Measurements from ENCODE around the gene HAPLN2. TPM values are rescaled to one million over a fixed set of nuclear protein-coding genes. Genes with fewer than 3 reads are reported as not detected.
"Not testable (repeated sequence)": the region's sequence is repeated elsewhere in the genome, so short reads cannot be mapped to it uniquely, and the experiment has no call there.

The HAPLN2 gene
- total RNA-seq, 2 donors from 2014 or later = 0.30 to 1.5 TPM

DNA sequence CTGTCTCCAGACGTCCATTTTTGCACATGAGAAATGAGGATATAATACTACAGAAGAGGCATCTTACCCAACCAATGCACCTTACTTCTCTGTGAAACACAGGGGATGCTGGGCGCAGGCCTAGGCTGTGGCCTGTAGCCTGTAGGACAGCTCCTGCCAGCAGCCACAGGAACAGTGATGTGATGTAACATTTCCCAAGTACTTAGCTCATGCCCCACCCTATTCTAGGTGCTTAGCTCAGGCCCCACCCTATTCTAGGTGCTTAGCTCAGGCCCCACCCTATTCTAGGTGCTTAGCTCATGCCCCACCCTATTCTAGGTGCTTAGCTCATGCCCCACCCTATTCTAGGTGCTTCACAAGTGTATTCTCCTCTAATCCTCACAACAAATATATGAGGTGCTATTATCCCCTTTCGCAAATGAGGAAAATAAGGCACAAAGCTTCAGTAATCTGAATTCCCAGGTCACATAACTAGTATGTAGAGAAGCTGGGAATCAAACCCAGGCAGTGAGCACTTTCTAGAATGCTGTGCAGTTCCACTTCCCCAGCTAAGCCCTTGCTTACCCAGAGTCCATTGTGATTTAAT is 32.2 kb upstream of the HAPLN2 start:
- Mint-ChIP-seq H3K4me3 (no peak overlapping the region), H3K36me3 (ENCODE audit: low read depth) (no peaks in the 10 kb centered on the region), H3K27ac (no peak overlapping the region), H3K4me1 (no peaks in the 10 kb centered on the region), H3K9me3 (no peaks in the 10 kb centered on the region), H3K27me3 (no peaks in the 10 kb centered on the region)
- no peak for ATAC-seq (replicated peaks)

DNA sequence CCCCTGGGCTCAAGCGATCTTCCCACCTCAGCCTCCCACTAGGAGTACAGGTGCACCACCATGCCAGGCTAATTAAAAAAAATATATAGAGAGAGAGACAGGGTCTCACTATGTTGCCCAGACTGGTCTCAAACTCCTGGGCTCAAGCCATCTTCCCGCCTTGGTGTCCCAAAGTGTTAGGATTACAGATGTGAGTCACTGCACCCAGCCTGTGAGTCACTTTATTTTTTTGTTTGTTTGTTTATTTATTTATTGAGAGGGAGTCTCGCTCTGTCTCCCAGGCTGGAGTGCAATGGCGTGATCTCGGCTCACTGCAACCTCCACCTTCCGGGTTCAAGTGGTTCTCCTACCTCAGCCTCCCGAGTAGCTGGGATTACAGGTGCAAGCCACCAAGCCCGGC is 31.3 kb upstream of the HAPLN2 start:
- not testable (repeated sequence) for H3K4me1 Mint-ChIP-seq; H3K27ac Mint-ChIP-seq; H3K36me3 Mint-ChIP-seq (ENCODE audit: low read depth); H3K4me3 Mint-ChIP-seq; H3K27me3 Mint-ChIP-seq; H3K9me3 Mint-ChIP-seq; ATAC-seq (replicated peaks)

DNA sequence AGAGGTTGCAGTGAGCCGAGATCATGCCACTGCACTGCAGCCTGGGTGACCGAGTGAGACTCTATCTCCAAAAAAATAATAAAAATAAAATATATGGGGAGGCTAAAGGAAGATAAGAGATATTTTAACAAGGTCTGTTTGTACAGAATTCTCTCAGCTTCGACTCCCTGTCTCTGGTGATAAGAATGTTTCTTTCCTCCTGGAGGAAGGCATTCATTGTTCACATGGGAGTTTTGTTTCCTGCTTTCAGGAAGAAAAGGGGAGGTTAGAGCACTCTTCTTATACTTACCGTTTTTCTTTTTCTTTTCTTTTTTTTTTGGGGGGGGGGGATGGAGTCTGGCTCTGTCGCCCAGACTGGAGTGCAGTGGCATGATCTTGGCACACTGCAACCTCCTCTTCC is 29.7 kb upstream of the HAPLN2 start:
- H3K27ac Mint-ChIP-seq = no peak overlapping the region
- no peak for ATAC-seq (replicated peaks)
- no peaks in the 10 kb centered on the region for H3K4me1 Mint-ChIP-seq
- H3K36me3 Mint-ChIP-seq (ENCODE audit: low read depth) = peaks cover 17% of the 10 kb centered on the region
- no peaks in the 10 kb centered on the region for H3K27me3 Mint-ChIP-seq
- no peak overlapping the region for H3K4me3 Mint-ChIP-seq
- H3K9me3 Mint-ChIP-seq = no peaks in the 10 kb centered on the region

DNA sequence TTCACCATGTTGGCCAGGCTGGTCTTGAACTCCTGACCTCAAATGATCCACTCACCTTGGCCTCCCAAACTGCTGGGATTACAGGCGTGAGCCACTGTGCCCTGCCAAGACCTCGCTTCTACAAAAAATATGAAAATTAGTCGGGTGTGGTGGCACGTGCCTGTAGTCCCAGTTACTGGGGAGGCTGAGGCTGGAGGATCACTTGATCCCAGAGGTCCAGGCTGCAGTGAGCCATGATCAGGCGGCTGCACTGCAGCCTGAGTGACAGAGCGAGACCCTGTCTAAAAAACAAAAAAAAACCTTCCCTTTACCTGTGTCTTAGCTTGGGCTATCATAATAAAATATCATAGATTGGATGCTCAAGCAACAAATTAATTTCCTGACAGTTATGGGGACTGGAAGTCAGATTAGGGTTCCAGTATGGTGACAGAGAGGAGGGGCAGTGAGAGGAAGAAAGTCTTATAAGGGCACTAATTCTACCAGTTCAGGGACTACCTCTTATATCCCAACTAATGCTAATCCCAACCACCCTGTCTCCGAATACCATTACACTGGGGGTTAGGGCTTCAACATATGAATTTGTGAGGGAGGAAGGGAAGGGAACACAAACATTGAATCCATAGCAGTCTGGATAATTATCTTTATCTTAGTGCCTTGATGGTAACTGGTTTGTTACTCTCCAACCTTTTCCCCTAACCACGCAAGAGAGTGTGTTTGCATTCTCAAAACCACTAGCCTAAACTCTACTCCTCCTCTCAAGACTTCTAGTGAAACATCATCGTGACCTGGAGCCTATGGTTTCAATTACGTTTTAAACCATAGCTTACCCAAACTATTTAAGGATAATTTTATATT is 28.7 kb upstream of the HAPLN2 start:
- Mint-ChIP-seq H3K36me3 (ENCODE audit: low read depth) (peaks cover 27% of the 10 kb centered on the region), H3K9me3 (no peaks in the 10 kb centered on the region), H3K27ac (peak overlapping the region; percentile 87), H3K4me3 (peak overlapping the region; percentile 83), H3K4me1 (peaks cover 6% of the 10 kb centered on the region), H3K27me3 (no peaks in the 10 kb centered on the region)
- no peak for ATAC-seq (replicated peaks)

DNA sequence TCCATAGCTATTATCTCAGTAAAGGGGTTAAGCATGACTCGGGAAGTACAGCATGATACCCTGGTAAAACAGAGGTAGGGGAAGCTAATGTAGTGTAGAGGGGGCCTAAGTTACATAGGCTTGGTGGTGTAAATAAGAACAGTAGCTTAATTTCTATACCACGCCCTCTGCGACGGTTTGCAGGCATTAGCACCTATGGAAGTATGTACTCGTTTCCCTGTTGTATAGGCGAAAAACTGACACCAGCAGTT is 28.1 kb upstream of the HAPLN2 start:
- peaks cover 33% of the 10 kb centered on the region for H3K36me3 Mint-ChIP-seq (ENCODE audit: low read depth)
- peak overlapping the region; percentile 87 for H3K27ac Mint-ChIP-seq
- no peaks in the 10 kb centered on the region for H3K27me3 Mint-ChIP-seq
- ATAC-seq (replicated peaks) = no peak
- no peaks in the 10 kb centered on the region for H3K9me3 Mint-ChIP-seq
- peak overlapping the region; percentile 83 for H3K4me3 Mint-ChIP-seq
- H3K4me1 Mint-ChIP-seq = peaks cover 7% of the 10 kb centered on the region

DNA sequence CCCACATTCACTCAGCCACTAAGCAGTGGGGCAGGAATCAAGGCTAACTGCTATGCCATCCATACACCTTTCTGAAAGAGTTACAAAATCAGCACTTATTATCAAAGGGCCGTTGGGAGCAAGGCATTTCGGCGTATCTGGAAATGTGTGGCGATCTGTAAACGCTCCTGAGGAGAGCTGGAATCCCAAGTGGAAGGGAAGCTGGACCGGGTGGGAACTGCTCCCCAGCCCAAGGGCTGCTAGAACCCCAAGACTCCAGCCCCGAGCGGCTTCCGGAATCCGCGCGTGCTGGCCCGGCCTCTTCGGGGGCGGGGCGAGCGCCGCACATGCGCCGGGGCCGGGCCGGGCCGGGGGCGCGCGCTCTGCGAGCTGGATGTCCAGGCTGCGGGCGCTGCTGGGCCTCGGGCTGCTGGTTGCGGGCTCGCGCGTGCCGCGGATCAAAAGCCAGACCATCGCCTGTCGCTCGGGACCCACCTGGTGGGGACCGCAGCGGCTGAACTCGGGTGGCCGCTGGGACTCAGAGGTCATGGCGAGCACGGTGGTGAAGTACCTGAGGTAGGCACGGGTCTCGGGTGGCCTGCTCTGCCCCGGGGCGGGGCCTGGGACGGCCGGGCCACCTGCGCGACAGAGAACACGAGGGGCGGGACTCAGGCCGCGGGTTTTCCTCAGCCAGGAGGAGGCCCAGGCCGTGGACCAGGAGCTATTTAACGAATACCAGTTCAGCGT is 27.6 kb upstream of the HAPLN2 start, which contains the start of gene NAXE:
TSS of gene NAXE (plus strand) at position 345 of the 726 bp plus-strand sequence. CDS start at position 374, 29 bp downstream.
- no peaks in the 10 kb centered on the region for H3K9me3 Mint-ChIP-seq

GRCh38 chr1:156592158-156592909 is 26.9 kb upstream of the HAPLN2 start:
- peak overlapping the region; percentile 87 for H3K27ac Mint-ChIP-seq
- H3K4me1 Mint-ChIP-seq = peaks cover 7% of the 10 kb centered on the region
- H3K9me3 Mint-ChIP-seq = no peaks in the 10 kb centered on the region
- H3K27me3 Mint-ChIP-seq = no peaks in the 10 kb centered on the region
- H3K4me3 Mint-ChIP-seq = peak overlapping the region; percentile 83
- peaks cover 45% of the 10 kb centered on the region for H3K36me3 Mint-ChIP-seq (ENCODE audit: low read depth)
- ATAC-seq (replicated peaks) = no peak

More for the DNA sequence above, 27.6 kb upstream of the HAPLN2 start, which contains the start of gene NAXE:
- ATAC-seq (replicated peaks) = peak; percentile 98
- peak within 1 kb of the TSS; percentile 87 for H3K27ac Mint-ChIP-seq
- peak within 1 kb of the TSS; percentile 83 for H3K4me3 Mint-ChIP-seq
- H3K27me3 Mint-ChIP-seq = no peaks in the 10 kb centered on the region
- peaks cover 7% of the 10 kb centered on the region for H3K4me1 Mint-ChIP-seq
- peaks cover 38% of the 10 kb centered on the region for H3K36me3 Mint-ChIP-seq (ENCODE audit: low read depth)

GRCh38 chr1:156592910-156593660 is 26.1 kb upstream of the HAPLN2 start:
- H3K27me3 Mint-ChIP-seq = no peaks in the 10 kb centered on the region
- peaks cover 7% of the 10 kb centered on the region for H3K4me1 Mint-ChIP-seq
- ATAC-seq (replicated peaks) = no peak
- H3K9me3 Mint-ChIP-seq = no peaks in the 10 kb centered on the region
- peaks cover 52% of the 10 kb centered on the region for H3K36me3 Mint-ChIP-seq (ENCODE audit: low read depth)
- H3K4me3 Mint-ChIP-seq = peak overlapping the region; percentile 83
- H3K27ac Mint-ChIP-seq = peak overlapping the region; percentile 87

DNA sequence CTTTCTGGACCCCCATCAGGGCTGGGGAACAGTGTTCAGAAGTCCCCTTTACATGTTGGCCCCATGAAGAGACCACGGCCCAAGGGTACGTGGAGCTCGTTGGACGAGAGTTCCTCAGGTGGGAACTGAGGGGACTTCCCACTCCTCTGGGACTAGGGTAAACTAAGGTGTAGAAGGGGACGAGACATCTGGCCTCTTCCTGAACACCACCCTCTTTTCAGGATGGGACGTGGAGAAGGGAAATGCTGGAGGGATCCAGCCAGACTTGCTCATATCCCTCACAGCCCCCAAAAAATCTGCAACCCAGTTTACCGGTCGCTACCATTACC is 25.6 kb upstream of the HAPLN2 start:
- peaks cover 8% of the 10 kb centered on the region for H3K4me1 Mint-ChIP-seq
- no peak for ATAC-seq (replicated peaks)
- no peaks in the 10 kb centered on the region for H3K9me3 Mint-ChIP-seq
- no peak overlapping the region for H3K4me3 Mint-ChIP-seq
- no peaks in the 10 kb centered on the region for H3K27me3 Mint-ChIP-seq
- no peak overlapping the region for H3K27ac Mint-ChIP-seq
- peaks cover 58% of the 10 kb centered on the region for H3K36me3 Mint-ChIP-seq (ENCODE audit: low read depth)

GRCh38 chr1:156594190-156594589 is 25.0 kb upstream of the HAPLN2 start:
- peaks cover 64% of the 10 kb centered on the region for H3K36me3 Mint-ChIP-seq (ENCODE audit: low read depth)
- ATAC-seq (replicated peaks) = no peak
- no peaks in the 10 kb centered on the region for H3K27me3 Mint-ChIP-seq
- H3K4me1 Mint-ChIP-seq = peaks cover 11% of the 10 kb centered on the region
- H3K27ac Mint-ChIP-seq = peak overlapping the region; percentile 45
- H3K9me3 Mint-ChIP-seq = no peaks in the 10 kb centered on the region
- no peak overlapping the region for H3K4me3 Mint-ChIP-seq

- H3K27me3 Mint-ChIP-seq = no peaks in the 10 kb centered on the region
- H3K27ac Mint-ChIP-seq = peak overlapping the region; percentile 15
- H3K4me1 Mint-ChIP-seq = peaks cover 11% of the 10 kb centered on the region
- H3K9me3 Mint-ChIP-seq = no peaks in the 10 kb centered on the region
- ATAC-seq (replicated peaks) = no peak
- H3K4me3 Mint-ChIP-seq = no peak overlapping the region
- peaks cover 72% of the 10 kb centered on the region for H3K36me3 Mint-ChIP-seq (ENCODE audit: low read depth)
These were observed 24.2 kb upstream of the HAPLN2 start for GRCh38 chr1:156595016-156595415.

GRCh38 chr1:156596426-156596825 is 22.8 kb upstream of the HAPLN2 start:
- Mint-ChIP-seq H3K27me3 (no peaks in the 10 kb centered on the region), H3K4me1 (peaks cover 11% of the 10 kb centered on the region), H3K27ac (peak overlapping the region; percentile 41), H3K9me3 (no peaks in the 10 kb centered on the region), H3K36me3 (ENCODE audit: low read depth) (peaks cover 86% of the 10 kb centered on the region), H3K4me3 (no peak overlapping the region)
- no peak for ATAC-seq (replicated peaks)

DNA sequence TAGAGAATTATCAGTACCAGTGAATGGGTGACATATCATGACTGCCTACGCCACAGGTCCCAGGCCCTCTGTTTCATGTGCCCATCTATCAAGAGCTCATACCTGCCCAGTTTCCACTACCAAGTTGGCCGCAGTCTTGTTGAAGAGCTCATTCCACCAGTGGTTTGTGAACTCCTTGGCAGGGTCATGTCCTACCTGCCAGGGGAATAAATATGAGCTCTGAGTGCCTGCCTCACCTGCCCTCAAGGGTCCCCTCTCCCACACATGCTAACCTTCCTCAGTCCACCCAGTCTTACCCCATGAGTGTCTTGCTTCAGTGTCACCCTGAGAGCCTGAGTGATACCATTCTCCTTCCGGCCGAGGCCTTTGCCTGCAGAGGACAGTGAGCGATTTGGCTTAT is 21.1 kb upstream of the HAPLN2 start:
- no peak for ATAC-seq (replicated peaks)
- no peaks in the 10 kb centered on the region for H3K27me3 Mint-ChIP-seq
- H3K9me3 Mint-ChIP-seq = no peaks in the 10 kb centered on the region
- peaks cover 80% of the 10 kb centered on the region for H3K36me3 Mint-ChIP-seq (ENCODE audit: low read depth)
- H3K27ac Mint-ChIP-seq = peak overlapping the region; percentile 45
- H3K4me3 Mint-ChIP-seq = no peak overlapping the region
- H3K4me1 Mint-ChIP-seq = peaks cover 15% of the 10 kb centered on the region

Data from activated T-helper 17 cell treated with anti-CD3 and anti-CD28 coated beads, Interleukin-2, amount 50 U/mL, for 72 hours (primary cell).